Kidney epithelial cell (primary cell): ENCODE measurements around the gene CMYA5. TPM values are rescaled to one million over a fixed set of nuclear protein-coding genes. Genes with fewer than 3 reads are reported as not detected.
"Not testable (repeated sequence)": the region's sequence is repeated elsewhere in the genome, so short reads cannot be mapped to it uniquely, and the experiment has no call there.

Experiments
- DNase-seq: peaks from one replicate; pipeline ENCODE4 v3.0.0-alpha.2; 2010; ENCODE audit warnings: low read depth
- H3K27me3 ChIP-seq: 2 replicates; pipeline ENCODE4 v1.6.0; 2011; ENCODE audit warnings: low read length; ENCODE audit not compliant: control insufficient read depth, insufficient read depth
- H3K36me3 ChIP-seq: 2 replicates; pipeline ENCODE4 v1.5.1; 2011; ENCODE audit warnings: low read length; ENCODE audit not compliant: control insufficient read depth, insufficient read depth
- H3K4me3 ChIP-seq: 2 replicates; pipeline ENCODE4 v1.5.1; 2011; ENCODE audit warnings: low read depth, mild to moderate bottlenecking, control low read depth, low read length
- total RNA-seq: library from RNA; depleted of rRNA; stranded (reverse); fragments of >200 nt; gene quantifications from 2 replicates; pipeline ENCODE4 v1.2.3, GENCODE V29; 2015
- TF ChIP-seq, protein P1 (sequence below): IDR thresholded peaks from 2 replicates; pipeline ENCODE4 v1.5.1; 2011; ENCODE audit warnings: mild to moderate bottlenecking, moderate library complexity, low read length, control low read depth, inconsistent platforms; ENCODE audit not compliant: insufficient read depth, poor library complexity, severe bottlenecking

Gene CMYA5
- total RNA-seq, 1 donor from 2014 or later = 0.96 TPM

DNA sequence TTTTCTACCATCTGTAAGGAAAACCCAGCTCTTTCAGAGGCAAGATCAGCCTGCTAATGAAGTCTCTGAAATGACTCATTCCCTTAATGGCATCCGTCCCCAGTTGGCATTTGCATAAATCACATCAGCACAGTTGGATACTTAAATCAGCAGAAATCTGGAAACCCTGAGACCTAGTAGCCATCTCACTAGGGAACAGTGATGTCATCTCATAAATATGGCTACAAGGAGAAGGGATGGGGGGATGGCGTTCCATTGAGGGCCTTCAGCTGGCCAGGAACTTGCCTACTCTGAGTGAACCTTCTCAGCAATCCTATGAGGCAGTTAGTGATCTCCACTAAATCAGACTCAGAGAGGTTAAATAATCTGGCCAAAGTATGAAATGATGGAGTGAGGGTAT is 81.8 kb downstream of the CMYA5 start:
- peak; percentile 45 for DNase-seq
- TF ChIP-seq, protein P1, sequence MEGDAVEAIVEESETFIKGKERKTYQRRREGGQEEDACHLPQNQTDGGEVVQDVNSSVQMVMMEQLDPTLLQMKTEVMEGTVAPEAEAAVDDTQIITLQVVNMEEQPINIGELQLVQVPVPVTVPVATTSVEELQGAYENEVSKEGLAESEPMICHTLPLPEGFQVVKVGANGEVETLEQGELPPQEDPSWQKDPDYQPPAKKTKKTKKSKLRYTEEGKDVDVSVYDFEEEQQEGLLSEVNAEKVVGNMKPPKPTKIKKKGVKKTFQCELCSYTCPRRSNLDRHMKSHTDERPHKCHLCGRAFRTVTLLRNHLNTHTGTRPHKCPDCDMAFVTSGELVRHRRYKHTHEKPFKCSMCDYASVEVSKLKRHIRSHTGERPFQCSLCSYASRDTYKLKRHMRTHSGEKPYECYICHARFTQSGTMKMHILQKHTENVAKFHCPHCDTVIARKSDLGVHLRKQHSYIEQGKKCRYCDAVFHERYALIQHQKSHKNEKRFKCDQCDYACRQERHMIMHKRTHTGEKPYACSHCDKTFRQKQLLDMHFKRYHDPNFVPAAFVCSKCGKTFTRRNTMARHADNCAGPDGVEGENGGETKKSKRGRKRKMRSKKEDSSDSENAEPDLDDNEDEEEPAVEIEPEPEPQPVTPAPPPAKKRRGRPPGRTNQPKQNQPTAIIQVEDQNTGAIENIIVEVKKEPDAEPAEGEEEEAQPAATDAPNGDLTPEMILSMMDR = no peak
- Histone ChIP-seq H3K36me3 (no peaks in the 10 kb centered on the region), H3K4me3 (no peak overlapping the region), H3K27me3 (no peaks in the 10 kb centered on the region)

DNA sequence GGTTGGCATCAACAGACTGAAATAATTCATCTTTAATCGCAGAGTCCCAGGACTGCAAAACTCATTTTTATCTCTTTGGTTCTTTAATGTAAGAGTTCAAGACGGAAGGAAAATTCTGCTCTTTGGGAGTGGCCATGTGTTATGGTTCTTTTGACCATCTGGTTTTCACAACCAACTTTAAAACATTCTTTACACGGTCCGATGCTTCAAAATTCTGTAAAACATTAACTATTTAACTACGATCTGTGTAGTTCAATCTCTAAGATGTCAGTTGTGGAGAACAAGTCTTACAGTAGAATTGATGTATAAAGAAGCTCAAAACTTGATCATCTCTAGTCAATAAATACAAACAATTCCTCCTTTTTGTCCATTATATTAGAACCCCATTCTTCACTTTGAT is 83.0 kb downstream of the CMYA5 start:
- Histone ChIP-seq H3K4me3 (no peak overlapping the region), H3K27me3 (no peaks in the 10 kb centered on the region), H3K36me3 (no peaks in the 10 kb centered on the region)
- peak; percentile 37 for DNase-seq
- TF ChIP-seq, protein P1 = no peak

DNA sequence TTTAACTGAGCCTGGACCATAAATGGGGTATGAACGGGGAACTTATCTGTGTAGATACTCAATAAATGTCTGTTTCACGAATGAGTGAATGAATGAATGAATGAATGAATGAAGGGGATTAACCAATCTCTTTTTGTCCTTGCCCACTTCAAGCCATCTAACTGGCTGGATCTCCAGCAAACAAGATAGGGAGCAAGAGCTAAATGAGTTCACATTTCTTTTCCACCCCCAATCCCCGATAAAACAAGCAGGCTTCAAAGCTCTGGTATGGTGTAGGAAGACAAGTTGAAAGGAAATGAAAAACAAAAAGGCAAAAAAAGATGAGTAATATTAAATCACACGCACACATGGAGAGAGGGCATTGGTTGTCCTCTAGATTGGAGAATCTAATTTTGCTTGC is 84.0 kb downstream of the CMYA5 start:
- H3K27me3 ChIP-seq = no peaks in the 10 kb centered on the region
- no peak overlapping the region for H3K4me3 ChIP-seq
- no peak for DNase-seq
- H3K36me3 ChIP-seq = no peaks in the 10 kb centered on the region
- TF ChIP-seq, protein P1 = no peak

DNA sequence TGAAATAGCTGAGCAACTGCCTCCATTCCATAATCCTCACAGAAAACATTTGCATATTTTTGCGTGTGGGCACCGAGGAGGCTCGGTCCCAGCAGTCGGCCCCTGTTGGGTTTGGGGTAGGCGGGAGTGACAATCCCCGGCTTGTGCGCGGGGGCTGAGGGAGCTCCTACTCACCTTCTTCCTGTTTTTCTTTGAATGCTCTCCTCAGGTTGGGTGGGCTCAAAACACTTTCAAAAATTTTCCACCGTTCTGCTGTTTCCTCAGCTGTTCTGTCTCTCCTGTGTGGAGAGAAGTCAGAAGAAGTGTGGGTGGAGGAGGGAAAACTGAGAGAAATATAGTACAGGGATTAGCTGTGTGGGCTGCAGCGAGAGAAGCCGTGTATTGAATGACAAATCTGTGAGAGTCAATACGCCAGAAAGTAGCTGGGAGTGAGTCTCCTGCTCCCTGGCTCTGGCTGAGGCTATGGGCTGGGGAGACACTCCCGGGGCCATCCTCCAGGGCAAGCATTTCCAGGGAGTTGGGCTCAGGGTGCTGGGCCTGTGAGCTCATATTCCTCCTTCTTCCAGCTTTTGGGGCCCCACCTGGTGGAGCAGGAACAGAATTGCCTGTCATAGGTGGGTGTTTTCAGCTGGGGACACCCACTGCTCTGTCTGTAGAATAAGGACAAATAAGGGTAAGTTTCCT is 84.7 kb downstream of the CMYA5 start:
- no peak for DNase-seq
- Histone ChIP-seq H3K27me3 (no peaks in the 10 kb centered on the region), H3K36me3 (no peaks in the 10 kb centered on the region), H3K4me3 (no peak overlapping the region)
- TF ChIP-seq, protein P1 = peak; percentile 43

DNA sequence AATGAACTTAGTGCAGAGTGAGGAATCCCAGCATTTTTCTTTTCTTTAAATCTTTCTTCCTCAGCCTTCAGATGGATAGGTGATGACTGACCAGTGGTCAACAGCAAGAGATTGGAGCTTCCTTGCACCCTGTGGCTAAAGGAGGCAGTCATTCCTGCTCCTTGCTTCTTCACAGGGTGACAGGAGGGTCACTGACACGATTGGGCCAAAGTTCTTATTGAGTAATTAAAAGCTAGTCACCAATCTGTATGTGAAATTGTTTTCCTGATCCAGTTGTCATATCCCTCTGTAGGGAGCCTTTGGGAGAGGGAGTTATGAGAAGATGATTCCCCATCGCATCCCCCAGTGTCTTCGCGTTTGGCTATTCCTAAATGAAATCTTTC is 85.2 kb downstream of the CMYA5 start:
- TF ChIP-seq, protein P1 = no peak
- DNase-seq = no peak
- Histone ChIP-seq H3K4me3 (no peak overlapping the region), H3K36me3 (no peaks in the 10 kb centered on the region), H3K27me3 (no peaks in the 10 kb centered on the region)

DNA sequence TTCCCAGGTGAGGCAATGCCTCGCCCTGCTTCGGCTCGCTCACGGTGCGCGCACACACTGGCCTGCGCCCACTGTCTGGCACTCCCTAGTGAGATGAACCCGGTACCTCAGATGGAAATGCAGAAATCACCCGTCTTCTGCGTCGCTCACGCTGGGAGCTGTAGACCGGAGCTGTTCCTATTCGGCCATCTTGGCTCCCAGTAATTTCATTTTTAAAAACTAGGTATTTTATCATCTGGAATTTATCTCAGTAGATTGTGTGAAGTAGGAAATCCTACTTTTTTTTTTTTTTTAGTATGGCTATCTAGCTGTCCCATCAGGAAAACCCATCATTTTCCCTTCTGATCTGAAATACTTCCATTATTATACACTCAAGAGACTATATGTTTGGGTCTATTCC is 95.1 kb downstream of the CMYA5 start:
- not testable (repeated sequence) for DNase-seq, H3K36me3 ChIP-seq, H3K27me3 ChIP-seq
- H3K4me3 ChIP-seq = peak overlapping the region; percentile 9
